HUES48 (cell line): ENCODE data around the gene NUP210L.
"Not testable (repeated sequence)": the region's sequence is repeated elsewhere in the genome, so short reads cannot be mapped to it uniquely, and the experiment has no call there.

Experiments used
- H3K27ac ChIP-seq: one replicate; pipeline ENCODE4 v1.7.0; 2013; ENCODE audit warnings: low read depth, low read length, inconsistent platforms
- H3K27me3 ChIP-seq: 2 replicates; pipeline ENCODE4 v1.6.1; 2013; ENCODE audit warnings: mild to moderate bottlenecking, low read length; ENCODE audit not compliant: control insufficient read depth, insufficient read depth
- H3K36me3 ChIP-seq: 2 replicates; pipeline ENCODE4 v1.6.1; 2013; ENCODE audit warnings: low read length; ENCODE audit not compliant: control insufficient read depth, insufficient read depth
- H3K4me1 ChIP-seq: 2 replicates; pipeline ENCODE4 v1.6.1; 2013; ENCODE audit warnings: mild to moderate bottlenecking, low read length; ENCODE audit not compliant: control insufficient read depth, insufficient read depth
- H3K4me3 ChIP-seq: 2 replicates; pipeline ENCODE4 v1.5.1; 2013; ENCODE audit warnings: mild to moderate bottlenecking, low read depth, low read length
- H3K9ac ChIP-seq: 2 replicates; pipeline ENCODE4 v1.6.1; 2013; ENCODE audit warnings: mild to moderate bottlenecking, low read depth, low read length, moderate library complexity
- H3K9me3 ChIP-seq: 2 replicates; pipeline ENCODE4 v1.6.1; 2013; ENCODE audit warnings: low read length; ENCODE audit not compliant: control insufficient read depth, insufficient read depth

Gene NUP210L

DNA sequence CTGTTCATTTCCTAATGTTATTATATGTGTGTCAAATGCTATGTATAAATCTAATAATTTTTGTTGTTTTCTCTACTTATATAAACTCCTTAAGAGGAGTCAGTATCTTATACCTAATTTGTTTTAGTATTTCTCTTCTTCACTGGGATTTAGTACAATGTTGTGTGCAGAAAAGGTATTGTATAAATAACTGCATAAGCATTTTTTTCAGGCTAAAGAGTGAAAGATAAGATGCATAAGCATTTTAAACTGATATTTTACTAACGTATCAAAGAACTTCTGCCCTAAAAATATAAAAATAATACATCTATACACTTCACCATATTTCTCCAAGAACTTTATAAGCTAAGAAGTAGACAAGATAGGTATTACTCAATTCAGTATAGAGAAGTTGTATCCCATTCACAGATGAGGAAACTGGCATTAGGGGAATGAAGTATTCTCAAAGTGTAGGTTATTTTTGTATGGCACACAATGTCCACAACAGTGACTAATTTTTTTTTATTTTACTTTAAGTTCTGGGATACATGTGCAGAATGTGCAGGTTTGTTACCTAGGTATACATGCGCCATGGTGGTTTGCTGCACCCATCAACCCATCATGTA lies 59.3 kb downstream of the NUP210L start:
- H3K9ac ChIP-seq, result no peak overlapping the region
- H3K27ac ChIP-seq, result no peak overlapping the region
- no peaks in the 10 kb centered on the region for H3K27me3 ChIP-seq
- H3K4me3 ChIP-seq, result no peak overlapping the region
- no peaks in the 10 kb centered on the region; the same call in 1 of the 2 replicates for H3K4me1 ChIP-seq
- H3K9me3 ChIP-seq, result no peaks in the 10 kb centered on the region
- H3K36me3 ChIP-seq, result no peaks in the 10 kb centered on the region

DNA sequence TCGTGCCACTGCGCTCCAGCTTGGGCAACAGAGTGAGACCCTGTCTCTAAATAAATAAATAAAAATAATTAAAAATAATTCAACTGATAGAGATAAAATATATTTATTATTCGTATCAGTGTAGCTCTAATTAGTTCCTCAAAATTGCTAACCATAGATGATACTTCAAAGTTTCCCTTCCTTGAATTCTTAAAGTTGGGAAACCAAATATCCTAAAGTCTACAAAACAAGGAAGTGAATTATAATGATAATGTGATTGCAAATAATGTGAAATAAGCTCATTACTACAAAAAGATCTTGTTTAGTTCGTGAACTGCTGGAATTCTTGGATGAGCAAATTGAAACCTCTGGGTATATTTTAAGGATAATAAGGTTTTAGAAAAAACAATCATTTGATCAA lies 60.5 kb downstream of the NUP210L start:
- Histone ChIP-seq H3K4me3 (no peak overlapping the region), H3K9ac (no peak overlapping the region), H3K36me3 (no peaks in the 10 kb centered on the region), H3K9me3 (no peaks in the 10 kb centered on the region), H3K4me1 (no peaks in the 10 kb centered on the region; the same call in 1 of the 2 replicates), H3K27me3 (no peaks in the 10 kb centered on the region), H3K27ac (no peak overlapping the region)

DNA sequence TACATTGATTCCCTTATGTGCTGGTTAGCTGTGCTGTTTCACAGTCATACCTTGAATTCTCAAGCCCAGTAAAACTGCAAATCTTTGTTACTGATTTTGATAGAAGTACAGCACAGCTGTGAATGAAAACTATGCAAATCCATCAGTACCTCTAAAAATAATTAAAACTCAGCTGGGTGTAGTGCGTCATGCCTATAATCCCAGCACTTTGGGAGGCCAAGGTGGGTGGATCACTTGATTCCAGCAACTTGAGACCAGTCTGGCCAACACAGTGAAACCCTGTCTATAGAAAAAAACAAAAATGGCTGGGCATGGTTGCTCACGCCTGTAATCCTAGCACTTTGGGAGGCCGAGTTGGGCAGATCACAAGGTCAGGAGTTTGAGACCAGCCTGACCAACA lies 61.2 kb downstream of the NUP210L start:
- no peaks in the 10 kb centered on the region for H3K9me3 ChIP-seq
- H3K4me3 ChIP-seq, result no peak overlapping the region
- H3K4me1 ChIP-seq, result no peaks in the 10 kb centered on the region; the same call in 1 of the 2 replicates
- H3K9ac ChIP-seq, result no peak overlapping the region
- H3K36me3 ChIP-seq, result no peaks in the 10 kb centered on the region
- H3K27ac ChIP-seq, result no peak overlapping the region
- H3K27me3 ChIP-seq, result no peaks in the 10 kb centered on the region

DNA sequence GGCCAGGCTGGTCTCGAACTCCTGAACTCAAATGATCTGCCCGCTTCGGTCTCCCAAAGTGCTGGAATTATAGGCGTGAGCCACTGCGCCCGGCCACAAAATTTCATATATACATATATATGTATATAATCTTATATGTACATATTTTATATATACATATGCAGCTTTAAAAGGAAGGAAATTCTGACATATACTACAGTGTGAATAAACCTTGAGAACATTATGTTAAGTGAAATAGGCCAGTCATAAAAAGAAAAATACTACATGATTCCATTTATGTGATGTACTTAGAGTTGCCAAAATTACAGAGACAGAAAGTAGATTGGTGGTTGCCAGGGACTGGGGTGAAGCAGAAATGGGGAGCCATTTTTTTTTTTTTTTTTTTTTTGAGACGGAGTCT lies 63.2 kb downstream of the NUP210L start:
- Histone ChIP-seq H3K4me1 (no peaks in the 10 kb centered on the region; the same call in 1 of the 2 replicates), H3K4me3 (no peak overlapping the region), H3K9ac (no peak overlapping the region), H3K9me3 (no peaks in the 10 kb centered on the region), H3K36me3 (no peaks in the 10 kb centered on the region), H3K27me3 (no peaks in the 10 kb centered on the region), H3K27ac (no peak overlapping the region)

DNA sequence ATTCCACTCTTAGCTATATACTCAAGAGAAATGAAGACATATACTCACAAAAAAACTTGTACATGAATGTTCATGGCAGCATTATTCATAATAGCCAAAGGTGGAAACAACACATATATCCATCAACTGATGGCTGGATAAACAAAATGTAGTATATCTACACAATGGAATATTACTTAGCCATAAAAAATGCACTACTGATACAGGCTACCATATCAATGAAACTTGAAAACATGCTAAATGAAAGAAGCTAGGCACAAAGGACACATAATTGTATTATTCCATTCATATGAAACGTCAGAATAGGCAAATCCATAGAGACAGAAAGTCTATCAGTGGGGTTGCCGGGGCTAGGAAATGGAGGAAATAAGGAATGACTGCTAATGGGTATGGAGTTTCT lies 67.3 kb downstream of the NUP210L start:
- Histone ChIP-seq H3K4me1 (no peaks in the 10 kb centered on the region), H3K27me3 (no peaks in the 10 kb centered on the region), H3K4me3 (no peak overlapping the region), H3K9ac (no peak overlapping the region), H3K27ac (no peak overlapping the region), H3K36me3 (no peaks in the 10 kb centered on the region), H3K9me3 (peaks cover 8% of the 10 kb centered on the region)

DNA sequence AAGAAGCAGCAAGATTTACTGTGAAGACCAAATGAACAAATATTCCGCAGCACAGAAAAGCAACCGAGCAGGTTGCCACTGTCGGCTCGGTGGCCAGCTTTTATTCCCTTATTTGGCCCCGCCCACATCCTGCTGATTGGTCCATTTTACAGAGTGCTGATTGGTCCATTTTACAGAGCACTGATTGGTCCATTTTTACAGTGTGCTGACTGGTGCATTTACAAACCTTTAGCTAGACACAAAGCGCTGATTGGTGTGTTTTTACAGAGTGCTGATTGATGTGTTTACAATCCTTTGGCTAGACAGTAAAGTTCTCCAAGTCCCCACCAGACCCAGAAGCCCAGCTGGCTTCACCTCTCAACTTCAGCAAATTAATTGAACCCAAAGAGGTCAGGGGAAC lies 71.8 kb downstream of the NUP210L start:
- H3K4me1 ChIP-seq, H3K27ac ChIP-seq: not testable (repeated sequence)

DNA sequence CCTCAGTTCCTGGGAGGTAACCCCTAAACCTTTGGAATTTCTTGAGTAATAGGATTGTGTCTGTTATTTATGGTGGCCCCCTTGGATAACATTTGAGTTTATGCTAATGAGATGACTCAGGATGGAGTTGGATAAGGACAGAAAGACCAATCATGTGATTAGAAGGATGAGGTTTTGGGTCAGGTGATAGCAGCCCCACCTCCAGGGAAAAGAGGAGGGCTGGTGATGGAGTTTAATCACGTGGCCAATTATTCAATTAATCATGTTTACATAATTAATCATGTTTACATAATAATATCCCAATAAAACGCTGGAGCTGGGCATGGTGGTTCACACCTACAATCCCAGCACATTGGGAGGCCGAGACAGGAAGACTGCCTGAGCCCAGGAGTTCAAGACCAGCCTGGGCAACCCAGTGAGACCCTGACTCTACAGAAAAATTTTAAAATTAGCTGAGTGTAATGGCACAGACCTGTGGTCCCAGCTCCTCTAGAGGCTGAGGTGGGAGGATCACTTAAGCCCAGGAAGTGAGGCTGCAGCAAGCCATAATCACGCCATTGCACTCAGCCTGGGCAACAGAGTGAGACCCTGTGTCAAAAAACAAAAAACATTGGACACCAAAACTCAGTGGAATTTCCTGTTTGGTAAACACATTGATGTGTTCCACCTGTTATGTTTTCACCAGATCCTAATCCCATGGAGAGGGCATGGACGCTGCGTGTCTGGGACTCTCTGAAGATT lies 73.3 kb downstream of the NUP210L start:
- no peak overlapping the region for H3K27ac ChIP-seq

More for the DNA sequence above, 71.8 kb downstream of the NUP210L start:
- H3K9me3 ChIP-seq, H3K27me3 ChIP-seq, H3K9ac ChIP-seq, H3K4me3 ChIP-seq, H3K36me3 ChIP-seq: not testable (repeated sequence)

DNA sequence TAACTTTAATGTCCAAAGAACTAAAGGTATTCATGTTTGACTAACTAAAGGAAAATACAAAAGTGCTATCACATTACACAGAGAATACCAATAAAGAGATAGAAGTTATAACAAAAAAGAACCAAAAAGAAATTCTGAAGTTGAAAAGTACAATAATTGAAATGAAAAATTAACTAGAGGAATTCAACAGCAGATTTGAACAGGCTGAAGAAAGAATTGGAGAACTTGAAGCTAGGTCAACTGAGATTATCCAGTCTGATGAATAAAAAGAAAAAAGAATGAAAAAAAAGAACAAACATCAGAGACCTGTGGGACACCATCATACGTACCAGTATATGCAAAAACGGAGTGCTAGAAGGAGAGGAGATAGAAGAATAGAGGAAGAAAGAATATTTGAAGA lies 78.5 kb downstream of the NUP210L start:
- H3K9me3 ChIP-seq, result no peaks in the 10 kb centered on the region
- no peak overlapping the region for H3K4me3 ChIP-seq
- H3K27me3 ChIP-seq, result no peaks in the 10 kb centered on the region
- H3K4me1 ChIP-seq, result no peaks in the 10 kb centered on the region
- H3K9ac ChIP-seq, result no peak overlapping the region
- no peaks in the 10 kb centered on the region for H3K36me3 ChIP-seq
- no peak overlapping the region for H3K27ac ChIP-seq

More for the DNA sequence above, 73.3 kb downstream of the NUP210L start:
- H3K4me1 ChIP-seq, result no peaks in the 10 kb centered on the region
- H3K9me3 ChIP-seq, result peaks cover 8% of the 10 kb centered on the region
- H3K36me3 ChIP-seq, result no peaks in the 10 kb centered on the region
- no peaks in the 10 kb centered on the region for H3K27me3 ChIP-seq
- no peak overlapping the region for H3K4me3 ChIP-seq
- H3K9ac ChIP-seq, result no peak overlapping the region

DNA sequence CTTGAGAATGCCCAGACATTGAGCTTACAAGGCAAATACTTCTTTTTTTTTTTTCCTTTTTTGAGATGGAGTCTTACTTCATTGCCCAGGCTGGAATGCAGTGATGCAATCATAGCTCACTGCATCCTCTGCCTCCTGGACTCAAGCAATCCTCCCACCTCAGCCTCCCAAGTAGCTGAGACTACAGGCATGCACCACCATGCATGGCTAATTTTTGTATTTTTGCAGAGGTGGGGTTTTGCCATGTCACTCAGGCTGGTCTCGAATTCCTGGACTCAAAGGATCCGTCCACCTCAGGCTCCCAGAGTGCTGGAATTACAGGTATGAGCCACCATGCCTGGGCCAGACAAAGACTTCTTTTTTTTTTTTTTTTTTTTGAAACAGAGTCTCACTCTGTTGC lies 79.1 kb downstream of the NUP210L start:
- Histone ChIP-seq H3K4me1 (no peaks in the 10 kb centered on the region), H3K36me3 (no peaks in the 10 kb centered on the region), H3K27ac (no peak overlapping the region), H3K9me3 (no peaks in the 10 kb centered on the region), H3K4me3 (no peak overlapping the region), H3K9ac (no peak overlapping the region), H3K27me3 (no peaks in the 10 kb centered on the region)

DNA sequence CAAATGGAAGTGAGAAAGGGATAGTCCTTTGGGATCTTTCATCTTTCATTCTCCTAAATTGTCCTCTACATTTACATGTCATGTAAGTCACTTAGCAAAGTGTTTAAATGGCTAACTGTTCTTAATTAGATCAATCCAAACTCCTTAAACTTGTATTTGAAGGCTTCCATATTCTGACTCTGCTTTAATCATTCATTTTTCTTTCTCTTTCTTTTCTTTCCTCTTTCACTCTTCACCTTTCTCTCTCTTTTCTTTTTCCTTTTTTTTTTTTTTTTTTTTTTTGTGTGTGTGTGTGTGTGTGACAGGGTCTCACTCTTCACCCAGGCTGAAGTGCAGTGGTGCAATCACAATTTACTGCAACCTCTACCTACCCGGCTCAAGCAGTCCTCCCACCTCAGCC lies 92.6 kb downstream of the NUP210L start:
- Histone ChIP-seq H3K9me3 (no peaks in the 10 kb centered on the region), H3K9ac (no peak overlapping the region), H3K4me1 (no peaks in the 10 kb centered on the region), H3K27me3 (no peaks in the 10 kb centered on the region), H3K36me3 (no peaks in the 10 kb centered on the region), H3K4me3 (no peak overlapping the region), H3K27ac (no peak overlapping the region)

DNA sequence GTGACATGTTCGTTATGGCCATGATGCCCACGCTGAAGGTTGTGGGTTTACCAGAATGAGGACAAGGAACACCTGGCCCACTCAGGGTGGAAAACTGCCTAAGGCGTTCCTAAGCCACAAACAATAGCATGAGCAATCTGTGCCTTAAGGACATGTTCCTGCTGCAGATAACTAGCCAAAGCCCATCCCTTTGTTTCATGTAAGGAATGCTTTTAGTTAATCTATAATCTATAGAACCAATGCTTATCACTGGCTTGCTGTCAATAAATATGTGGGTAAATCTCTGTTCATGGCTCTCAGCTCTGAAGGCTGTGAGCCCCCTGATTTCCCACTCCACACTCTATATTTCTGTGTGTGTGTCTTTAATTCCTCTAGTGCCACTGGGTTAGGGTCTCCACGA lies 107.4 kb downstream of the NUP210L start:
- not testable (repeated sequence) for H3K27ac ChIP-seq, H3K4me3 ChIP-seq, H3K36me3 ChIP-seq, H3K9me3 ChIP-seq, H3K27me3 ChIP-seq, H3K4me1 ChIP-seq, H3K9ac ChIP-seq
